NCI-H226 (cell line): ENCODE results near the gene CTNNA1.
A peak's percentile ranks its signal among the peaks of the same experiment; 100 is the strongest.
"Not testable (repeated sequence)": the region's sequence is repeated elsewhere in the genome, so short reads cannot be mapped to it uniquely, and the experiment has no call there.

Source experiments
- DNase-seq: peaks from one replicate; pipeline ENCODE4 v3.0.0-alpha.2; 2015

CTNNA1 gene, protein sequence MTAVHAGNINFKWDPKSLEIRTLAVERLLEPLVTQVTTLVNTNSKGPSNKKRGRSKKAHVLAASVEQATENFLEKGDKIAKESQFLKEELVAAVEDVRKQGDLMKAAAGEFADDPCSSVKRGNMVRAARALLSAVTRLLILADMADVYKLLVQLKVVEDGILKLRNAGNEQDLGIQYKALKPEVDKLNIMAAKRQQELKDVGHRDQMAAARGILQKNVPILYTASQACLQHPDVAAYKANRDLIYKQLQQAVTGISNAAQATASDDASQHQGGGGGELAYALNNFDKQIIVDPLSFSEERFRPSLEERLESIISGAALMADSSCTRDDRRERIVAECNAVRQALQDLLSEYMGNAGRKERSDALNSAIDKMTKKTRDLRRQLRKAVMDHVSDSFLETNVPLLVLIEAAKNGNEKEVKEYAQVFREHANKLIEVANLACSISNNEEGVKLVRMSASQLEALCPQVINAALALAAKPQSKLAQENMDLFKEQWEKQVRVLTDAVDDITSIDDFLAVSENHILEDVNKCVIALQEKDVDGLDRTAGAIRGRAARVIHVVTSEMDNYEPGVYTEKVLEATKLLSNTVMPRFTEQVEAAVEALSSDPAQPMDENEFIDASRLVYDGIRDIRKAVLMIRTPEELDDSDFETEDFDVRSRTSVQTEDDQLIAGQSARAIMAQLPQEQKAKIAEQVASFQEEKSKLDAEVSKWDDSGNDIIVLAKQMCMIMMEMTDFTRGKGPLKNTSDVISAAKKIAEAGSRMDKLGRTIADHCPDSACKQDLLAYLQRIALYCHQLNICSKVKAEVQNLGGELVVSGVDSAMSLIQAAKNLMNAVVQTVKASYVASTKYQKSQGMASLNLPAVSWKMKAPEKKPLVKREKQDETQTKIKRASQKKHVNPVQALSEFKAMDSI

DNA sequence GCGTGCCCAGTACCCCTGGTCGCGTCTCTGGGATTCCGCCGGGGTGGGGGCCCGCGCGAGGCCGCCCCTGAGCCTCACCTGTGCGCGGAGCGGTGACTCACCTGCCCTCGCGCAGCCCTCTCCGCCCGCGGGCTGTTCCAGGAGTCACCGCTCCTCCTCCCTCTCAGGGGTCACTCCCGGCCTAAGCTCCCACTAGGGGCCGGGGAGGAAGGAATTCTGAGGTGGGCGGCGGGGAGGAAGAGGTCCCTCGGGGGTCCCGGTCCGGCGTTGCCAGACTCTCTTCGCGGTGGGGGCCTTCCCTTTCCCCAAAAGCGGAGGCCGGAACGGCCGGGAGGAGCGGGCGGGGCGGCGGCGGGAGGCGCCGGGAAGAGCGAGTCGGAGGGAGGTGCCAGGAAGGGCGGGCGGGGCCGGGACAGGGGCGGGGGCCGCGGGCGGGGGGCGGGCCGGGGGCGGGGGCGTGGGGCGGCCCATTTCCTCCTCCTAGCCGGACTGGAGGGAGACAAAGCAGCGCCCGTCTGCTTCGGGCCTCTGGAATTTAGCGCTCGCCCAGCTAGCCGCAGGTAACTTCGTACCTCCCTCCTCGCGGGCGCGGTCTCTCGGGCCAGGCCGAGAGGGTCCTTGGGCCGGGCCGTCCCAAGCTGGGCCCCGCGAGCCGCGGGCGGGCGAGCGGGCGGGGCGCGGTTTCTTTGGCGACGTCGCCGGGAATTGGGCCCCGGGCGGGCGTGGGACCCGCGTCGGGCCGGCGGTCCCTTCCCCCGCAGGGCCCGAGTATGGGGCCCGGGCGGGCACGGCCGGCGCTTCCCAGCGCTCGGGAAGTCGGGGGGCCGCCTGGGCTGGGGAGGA is at the start of gene CTNNA1:
TSS of gene CTNNA1 (plus strand) at position 475 of the 843 bp plus-strand sequence. CDS start 28,500 bp downstream, outside the sequence.
- peak; percentile 75 for DNase-seq

DNA sequence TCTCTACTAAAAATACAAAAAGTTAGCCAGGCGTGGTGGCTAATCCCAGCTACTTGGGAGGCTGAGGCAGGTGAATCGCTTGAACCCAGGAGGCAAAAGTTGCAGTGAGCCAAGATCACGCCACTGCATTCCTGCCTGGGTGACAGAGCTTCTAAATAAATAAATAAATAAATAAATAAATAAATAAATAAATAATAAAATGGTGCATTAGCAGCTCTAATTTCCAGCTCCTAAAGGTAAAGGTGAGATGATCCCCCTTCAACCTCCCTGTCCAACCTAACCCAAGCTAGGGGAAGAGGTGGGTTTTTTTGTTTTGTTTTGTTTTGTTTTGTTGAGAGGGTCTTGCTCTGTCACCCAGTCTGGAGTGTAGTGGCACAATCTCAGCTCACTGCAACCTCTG is 49.4 kb upstream of the CTNNA1 start:
- DNase-seq, result not testable (repeated sequence)

DNA sequence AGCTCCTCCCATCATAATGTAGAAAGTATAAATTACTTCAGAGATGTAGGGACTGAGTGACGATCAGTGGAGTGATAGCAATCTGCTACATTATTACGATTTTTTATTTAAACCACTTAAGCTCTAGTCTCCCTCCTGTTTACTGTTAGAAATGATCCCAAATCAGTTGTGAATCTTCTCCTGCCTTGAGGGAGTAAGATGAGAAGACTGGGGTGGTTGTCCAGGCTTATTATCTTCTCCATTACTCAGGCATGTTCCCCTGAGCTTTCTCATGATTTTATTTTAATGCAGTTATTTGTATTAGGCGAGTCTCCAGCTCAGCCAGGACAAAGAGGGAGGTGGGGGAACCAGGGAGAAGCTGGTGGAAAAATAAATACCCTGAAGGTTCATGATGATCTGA is 48.2 kb upstream of the CTNNA1 start:
- no peak for DNase-seq

DNA sequence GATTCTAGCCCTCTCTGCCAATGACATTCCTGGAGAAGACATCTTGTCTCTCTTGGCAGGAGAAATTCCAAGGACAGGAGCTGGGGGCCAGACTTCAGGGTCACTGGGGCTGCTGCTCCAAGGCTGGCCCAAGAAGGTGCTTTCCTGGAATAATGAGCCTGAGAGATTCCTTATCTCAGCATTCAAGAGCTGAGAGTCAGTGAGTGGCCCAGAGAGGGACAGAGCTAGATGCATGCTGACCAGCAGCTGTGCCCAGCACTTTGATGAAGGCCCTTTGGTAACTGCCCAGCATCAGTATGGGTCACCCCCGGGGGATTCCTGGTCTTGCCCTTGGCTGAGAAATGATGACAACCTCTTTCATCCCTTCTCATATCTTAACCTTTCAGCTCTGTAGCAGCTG is 47.7 kb upstream of the CTNNA1 start:
- no peak for DNase-seq

DNA sequence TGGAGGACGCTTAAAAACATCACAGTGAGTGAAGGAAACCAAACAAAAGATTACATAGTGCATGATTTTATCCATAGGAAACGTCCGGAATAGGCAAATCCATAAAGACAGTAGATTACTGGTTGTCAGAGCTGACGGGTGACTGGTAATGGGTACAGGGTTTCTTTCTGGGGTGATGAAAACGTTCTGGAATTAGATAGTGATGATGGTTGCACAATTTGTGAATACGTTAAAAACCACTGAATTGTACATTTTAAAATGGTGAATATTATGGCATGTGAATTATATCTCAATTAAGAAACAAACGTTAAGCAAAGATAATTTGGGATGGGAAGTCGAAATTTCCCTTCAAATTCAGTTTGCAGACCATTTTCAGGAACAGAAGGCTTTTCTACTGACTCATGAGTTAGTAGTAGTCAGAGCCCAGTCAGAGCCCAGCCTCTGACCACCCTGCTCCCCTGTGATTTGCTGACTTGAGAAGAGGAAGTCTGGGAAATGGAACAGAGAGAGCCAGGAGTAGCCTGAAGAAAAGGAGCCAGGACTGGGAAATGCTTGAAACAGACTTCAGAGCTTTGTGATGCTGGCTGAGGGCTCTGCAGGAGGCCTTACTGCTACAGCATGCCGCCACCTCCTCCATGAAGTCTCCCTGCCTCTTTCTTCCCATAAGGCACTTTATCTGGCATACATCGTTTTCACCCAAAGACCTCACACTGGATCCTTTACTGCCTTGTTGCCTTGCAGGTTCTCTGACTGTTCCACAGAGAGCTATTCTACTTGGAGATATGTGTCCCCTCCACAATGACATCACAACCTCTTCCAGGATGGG is 46.4 kb upstream of the CTNNA1 start:
- DNase-seq, result peak; percentile 89

DNA sequence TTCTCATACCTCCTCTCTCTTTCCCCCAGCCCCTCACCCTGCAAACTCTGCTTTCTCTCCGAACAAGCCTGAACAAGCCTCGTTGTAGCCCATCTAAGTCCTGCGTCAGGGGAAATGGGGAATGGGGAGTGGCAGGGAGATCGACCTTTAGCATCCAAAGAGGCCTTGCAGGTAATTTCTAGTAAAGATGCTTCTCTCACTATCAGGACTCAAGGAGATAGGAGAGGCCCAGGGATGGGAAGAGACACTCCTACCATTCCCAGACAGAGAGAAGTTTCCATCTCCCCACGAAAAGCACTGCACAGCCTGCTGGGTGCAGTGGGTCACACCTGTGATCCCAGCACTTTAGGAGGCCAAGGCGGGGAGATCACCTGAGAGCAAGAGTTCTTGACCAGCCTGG is 44.4 kb upstream of the CTNNA1 start:
- no peak for DNase-seq

DNA sequence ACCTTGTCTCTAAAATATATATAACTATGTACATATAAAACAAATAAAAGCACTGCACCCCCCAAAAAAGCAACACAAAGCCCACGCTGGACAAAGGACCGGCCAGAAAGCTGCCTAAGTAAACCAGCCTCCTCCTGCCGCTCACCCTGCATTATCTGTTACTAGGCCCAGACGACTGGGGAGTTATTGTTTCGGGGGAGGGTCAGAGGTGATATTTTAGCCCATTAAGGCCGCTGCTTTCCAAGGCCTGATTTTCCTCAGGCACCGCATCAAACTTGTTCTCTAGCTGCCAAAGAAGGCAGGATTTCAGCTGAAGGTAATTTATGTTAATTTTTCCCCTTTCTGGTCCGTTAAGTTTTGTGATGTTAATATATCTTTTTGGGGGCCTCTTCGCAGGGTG is 44.0 kb upstream of the CTNNA1 start:
- DNase-seq, result no peak

DNA sequence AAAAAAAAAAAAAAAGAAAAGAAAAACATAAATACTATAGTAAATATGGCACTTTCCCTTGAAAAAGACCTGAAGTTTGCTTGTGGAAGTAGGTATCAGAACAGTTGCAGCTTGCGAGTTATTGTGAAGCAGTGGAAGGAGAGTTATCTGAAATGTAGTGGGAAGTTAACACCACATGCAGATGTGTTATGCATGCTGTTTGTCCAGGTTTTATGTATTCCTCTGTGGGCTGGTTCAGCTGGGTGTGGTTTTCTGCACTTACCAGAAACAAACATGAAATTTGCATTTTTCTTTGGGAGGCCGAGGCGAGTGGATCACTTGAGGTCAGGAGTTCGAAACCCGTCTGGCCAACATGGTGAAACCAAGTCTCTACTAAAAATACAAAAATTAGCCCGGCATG is 42.1 kb upstream of the CTNNA1 start:
- no peak for DNase-seq

DNA sequence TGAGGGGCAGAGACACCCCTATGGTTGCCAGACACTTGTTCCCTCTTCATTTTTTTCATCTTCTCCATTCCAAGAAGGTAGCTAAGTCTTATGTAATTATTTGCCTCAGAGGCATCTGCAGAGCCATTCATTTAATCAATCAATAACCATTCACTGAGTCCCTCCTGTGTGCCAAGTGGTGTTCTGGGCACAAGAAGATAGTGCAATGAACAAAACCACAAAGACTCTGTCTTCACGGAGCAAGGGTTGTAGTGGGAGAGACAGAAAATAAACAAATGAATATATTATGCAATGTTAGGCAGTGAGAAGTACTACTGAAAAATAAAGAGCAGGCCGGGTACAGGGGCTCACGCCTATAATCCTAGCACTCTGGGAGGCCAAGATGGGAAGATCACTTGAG is 41.4 kb upstream of the CTNNA1 start:
- DNase-seq, result no peak

DNA sequence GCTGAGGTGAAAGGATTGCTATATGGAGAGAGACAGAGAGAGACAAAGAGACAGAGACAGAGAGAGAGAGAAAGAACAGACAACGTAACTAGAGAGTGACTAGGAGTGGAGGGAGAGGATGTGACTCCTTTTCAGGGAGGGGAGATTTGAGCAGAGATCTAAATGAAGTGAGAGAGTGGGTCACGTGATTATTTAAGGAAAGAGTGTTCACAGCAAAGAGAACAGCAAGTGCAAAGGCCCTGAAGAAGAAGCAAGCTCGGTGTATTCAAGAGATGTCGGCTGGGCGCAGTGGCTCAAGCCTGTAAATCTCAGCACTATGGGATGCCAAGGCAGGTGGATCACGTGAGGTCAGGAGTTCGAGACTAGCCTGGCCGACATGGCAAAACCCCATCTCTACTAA is 40.9 kb upstream of the CTNNA1 start:
- no peak for DNase-seq

DNA sequence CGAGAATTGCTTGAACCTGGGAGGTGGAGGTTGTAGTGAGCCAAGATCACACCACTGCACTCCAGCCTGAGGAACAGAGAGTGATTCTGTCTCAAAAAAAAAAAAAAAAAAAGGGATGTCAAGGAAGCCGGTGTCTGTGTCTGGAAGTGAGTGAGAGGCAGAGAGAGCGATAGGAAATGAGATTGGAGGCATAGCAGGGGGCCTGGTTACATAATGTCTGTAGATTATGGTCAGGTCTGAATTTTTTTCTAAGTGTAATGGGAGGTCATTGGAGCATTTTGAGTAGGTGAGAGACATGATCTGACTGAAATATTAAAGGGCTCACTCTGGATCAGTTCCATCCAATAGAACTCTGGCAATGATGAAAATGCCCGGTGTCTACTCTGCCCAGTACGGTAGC is 40.4 kb upstream of the CTNNA1 start:
- no peak for DNase-seq

DNA sequence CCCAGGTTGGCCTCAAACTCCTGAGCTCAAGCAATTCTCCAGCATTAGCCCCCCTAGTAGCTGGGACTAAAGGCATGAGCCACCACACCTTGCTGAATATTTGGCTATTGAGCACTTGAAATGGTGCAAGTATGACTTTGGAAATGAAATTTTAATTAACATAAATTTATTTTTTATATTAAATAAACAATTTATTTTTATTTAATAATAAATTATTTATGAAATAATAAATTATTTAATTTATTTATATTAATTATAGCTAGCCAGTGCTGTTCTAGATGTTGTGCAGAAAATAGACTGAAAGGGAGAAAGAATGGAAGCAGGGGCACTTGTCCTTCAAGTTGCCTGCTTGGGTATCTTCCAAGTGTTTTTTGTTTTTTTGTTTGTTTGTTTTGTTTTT is 40.0 kb upstream of the CTNNA1 start:
- no peak for DNase-seq

DNA sequence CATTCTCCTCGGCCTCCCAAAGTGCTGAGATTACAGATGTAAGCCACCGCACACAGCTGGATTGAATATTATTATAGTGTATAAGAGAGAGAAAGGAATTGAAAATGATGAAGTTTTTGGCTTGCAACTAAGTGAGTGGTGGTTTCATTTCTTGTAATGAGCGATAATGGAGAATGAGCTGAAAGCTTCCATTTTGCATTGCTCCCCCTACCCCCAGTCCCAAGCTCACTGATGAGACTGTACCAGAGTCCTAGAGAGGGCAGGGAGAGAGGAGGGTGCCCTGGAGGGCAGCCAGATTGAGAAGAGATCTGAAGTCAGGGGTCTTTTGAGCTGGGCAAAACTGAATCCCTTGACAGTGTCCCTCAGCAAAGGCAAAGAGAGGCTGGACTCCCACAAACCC is 38.5 kb upstream of the CTNNA1 start:
- no peak for DNase-seq

DNA sequence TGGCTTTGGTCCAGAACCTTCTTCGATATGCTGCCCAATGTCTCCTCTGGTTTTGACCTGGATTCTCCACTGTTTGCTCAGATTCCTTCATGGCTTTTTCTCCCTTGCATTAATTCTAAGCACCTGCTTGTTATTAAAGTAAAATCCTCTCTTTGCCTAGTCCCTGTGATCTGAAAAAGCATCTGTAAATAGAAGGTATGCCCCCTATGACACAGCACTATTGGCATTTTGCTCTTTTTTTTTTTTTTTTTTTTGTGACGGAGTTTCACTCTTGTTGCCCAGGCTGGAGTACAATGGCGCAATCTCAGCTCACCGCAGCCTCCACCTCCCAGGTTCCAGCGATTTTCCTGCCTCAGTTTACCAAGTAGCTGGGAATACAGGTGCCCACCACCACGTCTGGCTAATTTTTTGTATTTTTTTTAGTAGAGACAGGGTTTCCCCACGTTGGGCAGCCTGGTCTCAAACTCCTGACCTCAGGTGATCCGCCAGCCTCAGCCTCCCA is 37.2 kb upstream of the CTNNA1 start:
- DNase-seq, result not testable (repeated sequence)

DNA sequence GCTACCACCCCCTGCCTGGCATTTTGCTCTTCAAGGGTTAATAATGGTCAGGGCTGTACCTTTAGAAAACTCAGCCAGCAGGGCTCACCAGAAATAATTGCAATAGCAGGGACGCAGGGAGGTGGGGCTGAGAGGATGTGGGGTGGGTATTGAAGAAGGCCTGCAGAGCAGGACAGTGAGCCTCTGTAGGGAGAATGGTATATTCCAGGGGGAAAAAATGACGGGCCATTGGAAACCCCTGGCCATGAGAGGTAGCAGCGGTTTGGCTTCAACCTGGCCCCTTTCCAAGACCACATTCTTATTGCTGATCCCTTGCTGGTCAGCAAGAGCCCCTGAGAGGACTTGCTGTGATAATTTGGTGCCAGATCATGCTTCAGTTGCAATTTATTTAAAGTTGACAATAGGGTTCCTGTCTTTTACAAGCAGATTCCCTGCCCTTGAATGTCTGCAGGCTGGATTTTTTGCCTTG is 36.7 kb upstream of the CTNNA1 start:
- DNase-seq, result no peak

DNA sequence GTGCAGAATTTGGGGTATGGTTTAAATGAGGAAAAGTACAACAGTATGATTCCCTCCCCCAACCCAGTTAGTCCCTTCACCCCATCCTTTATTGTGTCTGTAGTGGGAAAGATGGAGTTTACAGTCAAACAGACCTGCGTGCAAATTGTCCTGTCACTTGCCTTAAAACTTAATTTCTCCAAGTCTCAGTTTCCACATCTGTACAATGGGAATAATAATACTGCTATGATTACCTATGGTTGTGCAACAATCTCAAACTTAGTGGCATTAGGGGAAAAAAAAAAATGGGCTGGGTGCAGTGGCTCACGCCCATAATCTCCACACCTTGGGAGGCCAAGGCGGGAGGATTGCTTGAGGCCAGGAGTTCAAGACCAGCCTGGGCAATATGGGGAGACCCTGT is 35.8 kb upstream of the CTNNA1 start:
- DNase-seq, result no peak

DNA sequence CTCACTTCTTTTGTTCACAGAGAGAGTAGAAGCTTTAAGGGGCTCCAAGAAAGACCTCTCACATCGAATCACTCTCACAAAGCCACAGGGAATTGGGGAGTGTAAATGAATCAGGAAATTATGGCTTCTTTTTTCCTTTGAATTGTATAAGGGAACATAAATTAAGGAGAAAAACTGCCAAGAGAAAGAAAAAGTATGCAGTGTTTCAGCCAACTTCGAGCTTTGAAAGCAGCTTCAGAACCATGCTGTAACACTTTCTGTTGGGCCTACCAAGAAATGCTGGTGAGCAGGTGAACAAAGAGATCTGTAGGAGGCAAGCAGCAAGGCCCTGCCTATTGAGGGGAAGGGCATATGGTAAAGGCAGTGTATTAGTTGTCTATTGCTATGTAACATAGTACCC is 33.4 kb upstream of the CTNNA1 start:
- no peak for DNase-seq

DNA sequence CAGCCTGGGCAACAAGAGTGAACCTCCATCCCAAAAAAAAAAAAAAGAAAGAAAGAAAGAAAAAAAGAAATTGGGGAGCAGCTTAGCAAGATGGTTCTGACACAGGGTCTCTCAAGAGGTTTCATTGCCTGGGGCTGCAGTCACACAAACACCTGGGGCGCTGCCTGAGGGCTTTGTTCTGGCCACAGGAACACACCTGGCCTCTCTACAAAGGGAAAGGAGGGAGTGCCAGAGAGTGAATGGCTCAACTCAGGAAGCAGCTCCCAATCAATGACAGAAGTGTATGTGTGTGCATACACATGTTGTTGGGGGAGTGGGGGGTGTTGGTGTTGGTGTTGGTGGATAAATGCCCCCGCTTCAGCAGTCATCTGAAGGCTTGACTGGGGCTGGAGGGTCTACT is 32.4 kb upstream of the CTNNA1 start:
- DNase-seq, result no peak

DNA sequence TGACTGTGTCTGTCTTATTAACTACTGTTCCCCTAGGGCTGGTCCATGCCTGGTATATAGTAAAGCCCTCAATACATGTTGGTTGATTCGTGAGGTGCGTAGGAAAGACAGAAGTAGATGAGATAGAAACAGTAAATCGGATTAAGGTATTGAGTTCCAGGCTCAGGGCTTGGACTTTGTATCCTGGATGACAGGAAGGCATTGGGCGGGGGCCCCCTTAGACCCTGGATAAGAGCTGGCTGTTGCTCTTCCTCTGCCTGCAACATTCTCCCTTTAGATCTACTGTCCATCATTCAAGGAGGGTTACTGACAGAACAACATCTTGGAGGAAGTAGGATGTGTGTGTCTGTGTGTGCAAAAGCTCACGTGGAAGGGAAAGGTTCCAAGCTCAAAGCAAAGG is 31.2 kb upstream of the CTNNA1 start:
- no peak for DNase-seq

DNA sequence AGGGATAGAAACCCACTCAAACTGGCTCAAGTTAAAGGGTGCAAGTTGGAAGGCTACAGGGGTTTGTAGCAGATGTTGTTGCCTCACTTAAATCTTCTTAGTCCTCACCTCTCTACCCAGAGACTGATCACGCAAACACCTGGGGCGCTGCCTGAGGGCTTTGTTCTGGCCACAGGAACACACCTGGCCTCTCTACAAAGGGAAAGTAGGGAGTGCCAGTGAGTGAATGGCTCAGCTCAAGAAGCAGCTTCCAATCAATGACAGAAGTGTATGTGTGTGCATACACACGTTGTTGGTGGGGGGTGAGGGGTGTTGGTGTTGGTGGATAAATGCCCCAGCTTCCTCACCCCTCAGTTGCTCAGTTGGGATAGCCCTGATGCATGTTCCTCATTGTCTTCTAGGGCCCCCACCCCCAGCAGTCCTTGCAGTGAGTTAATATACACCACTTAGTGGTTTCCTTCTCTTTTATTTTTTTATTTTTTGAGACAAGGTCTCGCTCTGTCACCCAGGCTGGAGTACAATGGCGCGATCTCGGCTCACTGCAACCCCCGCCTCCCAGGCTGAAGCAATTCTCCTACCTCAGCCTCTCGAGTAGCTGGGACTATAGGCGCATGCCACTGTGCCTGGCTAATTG is 30.6 kb upstream of the CTNNA1 start:
- no peak for DNase-seq

DNA sequence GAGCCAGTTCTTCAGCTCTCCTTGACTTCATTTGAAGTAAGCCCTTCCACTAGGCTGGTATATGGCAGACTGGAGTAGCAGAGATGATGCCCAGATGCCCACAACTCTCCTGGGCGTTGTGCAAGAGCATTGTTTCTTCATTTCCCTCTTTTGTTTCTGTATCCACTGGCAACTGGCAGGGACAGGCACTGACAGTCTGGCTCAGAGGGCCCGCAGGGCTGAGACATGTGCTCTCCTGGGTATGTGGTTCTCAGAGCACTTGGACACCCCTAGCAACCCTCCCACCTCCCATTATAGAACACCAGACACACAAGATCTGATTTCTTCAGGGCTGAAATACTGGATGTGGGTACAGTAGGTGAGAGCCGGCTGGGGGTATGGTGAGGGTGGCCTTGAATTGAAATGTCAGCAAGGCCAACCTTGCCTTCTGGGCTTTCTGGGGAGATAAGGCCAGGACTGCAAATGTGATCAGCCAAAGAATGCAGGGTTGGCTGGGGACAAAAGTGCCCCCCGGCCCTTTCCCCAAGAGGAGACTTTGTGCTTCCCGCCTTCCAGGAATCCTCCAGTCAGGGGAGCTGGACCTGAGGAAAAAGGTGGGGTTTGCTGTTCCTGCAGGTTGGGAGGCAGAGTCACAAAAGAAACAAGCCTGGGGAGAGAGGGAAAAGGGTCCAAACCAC is 28.6 kb upstream of the CTNNA1 start:
- peak; percentile 40 for DNase-seq
